H54 (cell line): ENCODE measurements around the gene ALPK3.

ENCODE experiments used
- DNase-seq: peaks from one replicate; pipeline ENCODE4 v3.0.0; 2011; ENCODE audit warnings: low spot score, mixed read lengths; ENCODE audit not compliant: insufficient read length
- FAIRE-seq: peaks from 3 replicates; lab custom pipeline; 2011; peaks lifted over from hg19 to GRCh38; lab: Jason Lieb, UNC
- POLR2A ChIP-seq: IDR thresholded peaks from 2 replicates; pipeline ENCODE4 v1.6.1; 2011; ENCODE audit warnings: low read depth, mild to moderate bottlenecking, low read length

ALPK3 gene

GRCh38 chr15:84913360-84913723 lies 96.2 kb downstream of the ALPK3 start:
- FAIRE-seq = no peak
- no peak for TF ChIP-seq POLR2A
- DNase-seq = no peak

- no peak for DNase-seq
- FAIRE-seq = no peak
- TF ChIP-seq POLR2A = no peak
Observed at GRCh38 chr15:84914351-84914750, 97.2 kb downstream of the ALPK3 start.

- peak; percentile 63 for TF ChIP-seq POLR2A
- FAIRE-seq = no peak
Observed at GRCh38 chr15:84914909-84915605, 97.9 kb downstream of the ALPK3 start.

GRCh38 chr15:84915606-84915958 lies 98.4 kb downstream of the ALPK3 start:
- FAIRE-seq (no peak), DNase-seq (no peak)
- no peak for TF ChIP-seq POLR2A

More at GRCh38 chr15:84914909-84915605, 97.9 kb downstream of the ALPK3 start:
- peak; percentile 73 for DNase-seq

GRCh38 chr15:84917452-84917851 lies 100.3 kb downstream of the ALPK3 start:
- DNase-seq = no peak
- TF ChIP-seq POLR2A = no peak
- no peak for FAIRE-seq

GRCh38 chr15:84919106-84919667 lies 102.0 kb downstream of the ALPK3 start:
- DNase-seq = no peak
- no peak for FAIRE-seq
- no peak for TF ChIP-seq POLR2A

- FAIRE-seq (no peak), DNase-seq (no peak)
Observed at GRCh38 chr15:84921121-84921520, 104.0 kb downstream of the ALPK3 start.

GRCh38 chr15:84922530-84922929 lies 105.4 kb downstream of the ALPK3 start:
- FAIRE-seq = no peak
- no peak for TF ChIP-seq POLR2A
- no peak for DNase-seq

More at GRCh38 chr15:84921121-84921520, 104.0 kb downstream of the ALPK3 start:
- no peak for TF ChIP-seq POLR2A
